ENCODE results near the gene EBLN2. TPM values are rescaled to one million over a fixed set of nuclear protein-coding genes. Genes with fewer than 3 reads are reported as not detected.

EBLN2 gene
- total RNA-seq, 1 donor from 2014 or later = 15.3 TPM

DNA sequence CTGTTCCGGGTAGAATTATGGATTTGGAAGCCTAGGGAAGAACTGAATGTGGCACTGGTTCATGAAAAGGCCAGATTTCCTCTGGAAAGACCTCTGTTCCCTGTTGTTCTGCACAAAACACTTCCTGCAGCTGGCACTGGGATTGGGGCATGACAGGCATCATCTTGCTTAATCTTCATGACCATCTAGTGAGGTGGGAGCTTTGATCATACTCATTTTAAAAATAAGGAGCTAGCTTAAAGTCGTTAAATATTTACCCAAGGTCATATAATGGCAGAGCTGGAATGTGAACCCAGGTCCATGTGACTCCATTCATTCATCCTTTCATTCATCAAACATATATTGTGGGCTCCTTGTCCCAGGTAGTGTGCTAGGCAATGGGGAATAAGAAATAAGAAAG lies 40.4 kb downstream of the EBLN2 start:
- no peaks in the 10 kb centered on the region for H3K9me3 Mint-ChIP-seq
- Histone ChIP-seq H3K4me2 (no peak overlapping the region), H3K4me3 (no peak overlapping the region), H4K20me1 (ENCODE audit: low read depth) (no peaks in the 10 kb centered on the region), H3K79me2 (ENCODE audit: low read depth) (no peaks in the 10 kb centered on the region), H3K27me3 (no peaks in the 10 kb centered on the region), H3K36me3 (no peaks in the 10 kb centered on the region), H2AFZ (replicated peaks) (no peak overlapping the region), H3K4me1 (peaks cover 5% of the 10 kb centered on the region), H3F3A (ENCODE audit: low read depth) (no peaks in the 10 kb centered on the region), H3K9ac (no peak overlapping the region), H3K9me3 (ENCODE audit: low read depth) (no peaks in the 10 kb centered on the region), H3K27ac (no peak overlapping the region)
- no peak for DNase-seq (ENCODE audit: low spot score)
- H3K36me3 Mint-ChIP-seq = no peaks in the 10 kb centered on the region
- H3K27ac Mint-ChIP-seq = no peak overlapping the region
- H3K27me3 Mint-ChIP-seq (ENCODE audit: insufficient read depth, low read depth) = peaks cover 7% of the 10 kb centered on the region
- H3K4me3 Mint-ChIP-seq = no peak overlapping the region
- TF ChIP-seq, protein P1, sequence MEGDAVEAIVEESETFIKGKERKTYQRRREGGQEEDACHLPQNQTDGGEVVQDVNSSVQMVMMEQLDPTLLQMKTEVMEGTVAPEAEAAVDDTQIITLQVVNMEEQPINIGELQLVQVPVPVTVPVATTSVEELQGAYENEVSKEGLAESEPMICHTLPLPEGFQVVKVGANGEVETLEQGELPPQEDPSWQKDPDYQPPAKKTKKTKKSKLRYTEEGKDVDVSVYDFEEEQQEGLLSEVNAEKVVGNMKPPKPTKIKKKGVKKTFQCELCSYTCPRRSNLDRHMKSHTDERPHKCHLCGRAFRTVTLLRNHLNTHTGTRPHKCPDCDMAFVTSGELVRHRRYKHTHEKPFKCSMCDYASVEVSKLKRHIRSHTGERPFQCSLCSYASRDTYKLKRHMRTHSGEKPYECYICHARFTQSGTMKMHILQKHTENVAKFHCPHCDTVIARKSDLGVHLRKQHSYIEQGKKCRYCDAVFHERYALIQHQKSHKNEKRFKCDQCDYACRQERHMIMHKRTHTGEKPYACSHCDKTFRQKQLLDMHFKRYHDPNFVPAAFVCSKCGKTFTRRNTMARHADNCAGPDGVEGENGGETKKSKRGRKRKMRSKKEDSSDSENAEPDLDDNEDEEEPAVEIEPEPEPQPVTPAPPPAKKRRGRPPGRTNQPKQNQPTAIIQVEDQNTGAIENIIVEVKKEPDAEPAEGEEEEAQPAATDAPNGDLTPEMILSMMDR (IDR thresholded peaks at IDR 0.05) = no peak
- no peak for TF ChIP-seq EZH2phosphoT487 (IDR thresholded peaks at IDR 0.05)
- no peak for TF ChIP-seq EZH2 (IDR thresholded peaks at IDR 0.05)
- peaks cover 13% of the 10 kb centered on the region for H3K4me1 Mint-ChIP-seq

DNA sequence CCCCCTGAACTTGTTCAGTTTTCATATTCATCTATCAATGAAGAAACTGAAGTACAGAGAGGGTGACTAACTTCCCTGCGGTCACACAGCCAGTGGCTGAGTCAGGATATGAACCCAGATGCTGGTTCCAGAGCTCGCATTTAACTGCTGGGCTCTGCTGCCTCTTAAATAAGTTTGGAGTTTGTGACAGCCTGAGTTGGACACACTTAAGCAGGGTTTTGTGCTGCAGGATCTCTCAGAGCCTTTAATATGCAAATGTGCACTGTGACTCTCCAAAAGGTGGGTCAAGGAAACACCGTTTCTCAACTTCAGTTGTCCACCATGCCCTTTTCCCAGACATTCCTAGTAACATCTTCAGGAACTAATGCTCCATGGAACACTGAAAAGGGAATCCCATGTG lies 45.8 kb downstream of the EBLN2 start:
- no peaks in the 10 kb centered on the region for H3K27me3 ChIP-seq
- H4K20me1 ChIP-seq (ENCODE audit: low read depth) = no peaks in the 10 kb centered on the region
- H2AFZ ChIP-seq (replicated peaks) = no peak overlapping the region
- no peak overlapping the region for H3K9ac ChIP-seq
- peaks cover 8% of the 10 kb centered on the region for H3K27me3 Mint-ChIP-seq (ENCODE audit: insufficient read depth, low read depth)
- H3F3A ChIP-seq (ENCODE audit: low read depth) = no peaks in the 10 kb centered on the region
- H3K9me3 ChIP-seq (ENCODE audit: low read depth) = no peaks in the 10 kb centered on the region
- no peaks in the 10 kb centered on the region for H3K36me3 Mint-ChIP-seq
- H3K4me1 ChIP-seq = no peaks in the 10 kb centered on the region
- no peak overlapping the region for H3K4me3 ChIP-seq
- TF ChIP-seq EZH2phosphoT487 (IDR thresholded peaks at IDR 0.05) = no peak
- no peak for TF ChIP-seq EZH2 (IDR thresholded peaks at IDR 0.05)
- TF ChIP-seq, protein P1 (IDR thresholded peaks at IDR 0.05) = no peak
- no peak overlapping the region for H3K4me2 ChIP-seq
- H3K36me3 ChIP-seq = no peaks in the 10 kb centered on the region
- H3K27ac ChIP-seq = no peak overlapping the region
- no peaks in the 10 kb centered on the region for H3K79me2 ChIP-seq (ENCODE audit: low read depth)
- no peaks in the 10 kb centered on the region for H3K4me1 Mint-ChIP-seq
- no peak overlapping the region for H3K27ac Mint-ChIP-seq
- H3K9me3 Mint-ChIP-seq = no peaks in the 10 kb centered on the region
- no peak for DNase-seq (ENCODE audit: low spot score)
- H3K4me3 Mint-ChIP-seq = no peak overlapping the region

DNA sequence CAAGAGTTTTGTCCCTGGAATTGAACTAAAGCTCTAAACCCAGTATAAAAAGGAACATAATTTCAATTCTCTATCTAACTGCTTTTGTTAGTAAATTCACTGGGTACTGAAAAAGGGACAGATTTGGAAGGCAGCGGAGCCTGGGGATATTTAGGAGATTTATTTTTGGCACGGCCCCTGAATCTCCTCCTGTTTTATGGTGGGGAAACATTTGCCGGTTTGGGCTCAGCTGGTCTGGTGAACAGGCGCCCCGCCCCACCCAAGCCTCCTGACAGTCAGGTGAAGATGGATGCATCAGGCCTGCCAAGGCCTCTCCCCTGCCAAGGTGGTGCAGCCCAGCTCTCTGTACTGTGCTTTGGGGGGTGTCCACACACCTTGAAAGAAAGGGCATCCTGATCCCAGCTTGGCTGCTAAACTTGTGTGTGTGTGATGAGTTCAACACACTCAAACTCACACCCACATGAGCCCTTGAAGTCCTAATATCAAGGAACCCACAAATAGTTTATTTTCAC lies 46.3 kb downstream of the EBLN2 start:
- H3K9me3 ChIP-seq (ENCODE audit: low read depth) = no peaks in the 10 kb centered on the region
- Mint-ChIP-seq H3K36me3 (no peaks in the 10 kb centered on the region), H3K27me3 (ENCODE audit: insufficient read depth, low read depth) (peaks cover 8% of the 10 kb centered on the region), H3K4me3 (no peak overlapping the region), H3K4me1 (no peaks in the 10 kb centered on the region), H3K27ac (no peak overlapping the region), H3K9me3 (no peaks in the 10 kb centered on the region)
- H3K36me3 ChIP-seq = no peaks in the 10 kb centered on the region
- H3K27ac ChIP-seq = no peak overlapping the region
- no peaks in the 10 kb centered on the region for H3K4me1 ChIP-seq
- no peak for TF ChIP-seq EZH2phosphoT487 (IDR thresholded peaks at IDR 0.05)
- no peak for TF ChIP-seq EZH2 (IDR thresholded peaks at IDR 0.05)
- TF ChIP-seq, protein P1 (IDR thresholded peaks at IDR 0.05) = no peak
- H3K4me3 ChIP-seq = no peak overlapping the region
- H3K9ac ChIP-seq = no peak overlapping the region
- H4K20me1 ChIP-seq (ENCODE audit: low read depth) = no peaks in the 10 kb centered on the region
- H3K79me2 ChIP-seq (ENCODE audit: low read depth) = no peaks in the 10 kb centered on the region
- no peak for DNase-seq (ENCODE audit: low spot score)
- H3F3A ChIP-seq (ENCODE audit: low read depth) = no peaks in the 10 kb centered on the region
- no peaks in the 10 kb centered on the region for H3K27me3 ChIP-seq
- no peak overlapping the region for H2AFZ ChIP-seq (replicated peaks)
- no peak overlapping the region for H3K4me2 ChIP-seq

All from neural progenitor cell (in vitro differentiated cells).